OCI-LY7 (cell line): Measurements from ENCODE around the gene HEMGN.

Experiments used
- EZH2phosphoT487 ChIP-seq: fragments of 200-600 bp; sonication (generic); IDR thresholded peaks from 2 replicates; pipeline ENCODE4 v1.6.1; 2018; ENCODE audit warnings: low read depth, borderline replicate concordance, mild to moderate bottlenecking, mixed run types, antibody characterized with exemption, low read length, moderate library complexity, mixed read lengths
- TF ChIP-seq, protein P1 (sequence below): fragments of 200-600 bp; sonication (generic); conservative IDR thresholded peaks from 2 replicates; pipeline ENCODE4 v1.5.1; 2014; ENCODE audit warnings: mild to moderate bottlenecking, antibody characterized with exemption, low read length, moderate library complexity, mixed read lengths

DNA sequence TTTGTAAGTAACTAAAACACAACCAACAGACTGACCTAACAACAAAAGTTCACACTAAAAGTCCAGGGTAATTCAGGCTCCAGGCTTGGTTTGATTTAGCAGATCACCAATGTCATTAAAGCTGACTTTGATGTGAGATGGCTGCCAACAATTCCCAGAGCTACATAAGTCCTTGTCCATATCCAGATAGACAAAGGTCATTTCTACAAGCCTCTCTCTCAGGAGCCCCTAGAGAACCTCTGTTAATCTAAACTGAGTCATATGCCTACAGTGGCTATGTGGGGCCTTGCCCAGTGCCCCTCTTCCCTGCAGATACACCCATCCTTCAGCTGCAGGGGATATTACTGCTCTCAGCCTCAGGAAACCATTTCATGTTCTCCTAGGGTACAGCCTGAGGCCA is 26.9 kb upstream of the HEMGN start:
- TF ChIP-seq, protein P1, sequence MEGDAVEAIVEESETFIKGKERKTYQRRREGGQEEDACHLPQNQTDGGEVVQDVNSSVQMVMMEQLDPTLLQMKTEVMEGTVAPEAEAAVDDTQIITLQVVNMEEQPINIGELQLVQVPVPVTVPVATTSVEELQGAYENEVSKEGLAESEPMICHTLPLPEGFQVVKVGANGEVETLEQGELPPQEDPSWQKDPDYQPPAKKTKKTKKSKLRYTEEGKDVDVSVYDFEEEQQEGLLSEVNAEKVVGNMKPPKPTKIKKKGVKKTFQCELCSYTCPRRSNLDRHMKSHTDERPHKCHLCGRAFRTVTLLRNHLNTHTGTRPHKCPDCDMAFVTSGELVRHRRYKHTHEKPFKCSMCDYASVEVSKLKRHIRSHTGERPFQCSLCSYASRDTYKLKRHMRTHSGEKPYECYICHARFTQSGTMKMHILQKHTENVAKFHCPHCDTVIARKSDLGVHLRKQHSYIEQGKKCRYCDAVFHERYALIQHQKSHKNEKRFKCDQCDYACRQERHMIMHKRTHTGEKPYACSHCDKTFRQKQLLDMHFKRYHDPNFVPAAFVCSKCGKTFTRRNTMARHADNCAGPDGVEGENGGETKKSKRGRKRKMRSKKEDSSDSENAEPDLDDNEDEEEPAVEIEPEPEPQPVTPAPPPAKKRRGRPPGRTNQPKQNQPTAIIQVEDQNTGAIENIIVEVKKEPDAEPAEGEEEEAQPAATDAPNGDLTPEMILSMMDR: no peak
- TF ChIP-seq EZH2phosphoT487: no peak
